Measurements from ENCODE around the gene PROSER1.
"Not testable (repeated sequence)": the region's sequence is repeated elsewhere in the genome, so short reads cannot be mapped to it uniquely, and the experiment has no call there.

PROSER1 gene

DNA sequence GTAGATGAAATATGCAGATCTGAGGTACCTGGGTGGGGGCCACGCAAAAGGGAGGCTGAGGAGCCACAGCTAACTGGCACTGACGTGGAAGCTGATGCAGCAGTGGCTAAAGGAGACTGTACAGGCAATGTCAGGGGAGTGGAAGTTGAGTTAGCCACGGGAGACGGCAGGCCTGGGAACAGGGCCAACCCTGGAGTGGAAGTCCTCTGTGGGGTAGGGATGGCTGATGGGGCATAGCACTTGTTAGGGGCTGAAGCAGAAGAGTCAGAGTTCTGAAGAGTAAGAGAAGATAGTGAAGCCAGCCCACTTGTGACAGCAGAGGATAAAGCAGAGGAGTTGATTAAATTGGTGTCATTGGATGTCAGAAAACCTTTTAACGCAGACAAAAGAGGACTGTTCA, 24.4 kb downstream of the PROSER1 start:
- no peak overlapping the region for H3K27ac ChIP-seq (replicated peaks)
- TF ChIP-seq, protein P1, sequence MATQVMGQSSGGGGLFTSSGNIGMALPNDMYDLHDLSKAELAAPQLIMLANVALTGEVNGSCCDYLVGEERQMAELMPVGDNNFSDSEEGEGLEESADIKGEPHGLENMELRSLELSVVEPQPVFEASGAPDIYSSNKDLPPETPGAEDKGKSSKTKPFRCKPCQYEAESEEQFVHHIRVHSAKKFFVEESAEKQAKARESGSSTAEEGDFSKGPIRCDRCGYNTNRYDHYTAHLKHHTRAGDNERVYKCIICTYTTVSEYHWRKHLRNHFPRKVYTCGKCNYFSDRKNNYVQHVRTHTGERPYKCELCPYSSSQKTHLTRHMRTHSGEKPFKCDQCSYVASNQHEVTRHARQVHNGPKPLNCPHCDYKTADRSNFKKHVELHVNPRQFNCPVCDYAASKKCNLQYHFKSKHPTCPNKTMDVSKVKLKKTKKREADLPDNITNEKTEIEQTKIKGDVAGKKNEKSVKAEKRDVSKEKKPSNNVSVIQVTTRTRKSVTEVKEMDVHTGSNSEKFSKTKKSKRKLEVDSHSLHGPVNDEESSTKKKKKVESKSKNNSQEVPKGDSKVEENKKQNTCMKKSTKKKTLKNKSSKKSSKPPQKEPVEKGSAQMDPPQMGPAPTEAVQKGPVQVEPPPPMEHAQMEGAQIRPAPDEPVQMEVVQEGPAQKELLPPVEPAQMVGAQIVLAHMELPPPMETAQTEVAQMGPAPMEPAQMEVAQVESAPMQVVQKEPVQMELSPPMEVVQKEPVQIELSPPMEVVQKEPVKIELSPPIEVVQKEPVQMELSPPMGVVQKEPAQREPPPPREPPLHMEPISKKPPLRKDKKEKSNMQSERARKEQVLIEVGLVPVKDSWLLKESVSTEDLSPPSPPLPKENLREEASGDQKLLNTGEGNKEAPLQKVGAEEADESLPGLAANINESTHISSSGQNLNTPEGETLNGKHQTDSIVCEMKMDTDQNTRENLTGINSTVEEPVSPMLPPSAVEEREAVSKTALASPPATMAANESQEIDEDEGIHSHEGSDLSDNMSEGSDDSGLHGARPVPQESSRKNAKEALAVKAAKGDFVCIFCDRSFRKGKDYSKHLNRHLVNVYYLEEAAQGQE (IDR thresholded peaks at IDR 0.05; ENCODE audit: insufficient replicate concordance, low read depth), result no peak
- TF ChIP-seq SPI1 (IDR thresholded peaks at IDR 0.05; ENCODE audit: borderline replicate concordance, low read depth), result no peak
- no peak for DNase-seq (ENCODE audit: low read depth in 1 of 2, low spot score in 1 of 2)
- H3K4me3 ChIP-seq (replicated peaks; ENCODE audit: insufficient read depth, low read length), result no peak overlapping the region
- H3K27me3 ChIP-seq (ENCODE audit: insufficient read depth, poor library complexity, severe bottlenecking), result no peaks in the 10 kb centered on the region

DNA sequence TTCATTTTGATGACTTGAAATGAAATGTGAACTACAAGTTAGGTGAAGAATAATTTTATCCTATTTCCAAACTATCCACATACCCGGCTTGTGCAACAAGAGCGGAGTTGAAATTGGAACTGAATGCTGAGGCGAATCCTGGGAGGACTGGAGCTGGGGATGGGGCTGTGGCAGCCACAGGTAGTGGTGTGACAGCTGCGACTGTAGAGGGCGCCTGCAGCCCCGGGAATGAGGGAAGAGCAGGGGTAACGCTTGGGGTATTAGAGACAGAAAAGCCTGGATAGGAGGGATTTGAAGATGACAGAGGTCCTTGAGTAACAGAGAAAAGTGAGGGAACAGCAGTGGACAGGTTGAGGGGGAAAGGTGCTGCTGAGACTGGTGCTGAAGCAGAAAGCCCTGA, 25.3 kb downstream of the PROSER1 start:
- DNase-seq (ENCODE audit: low read depth in 1 of 2, low spot score in 1 of 2), result no peak

DNA sequence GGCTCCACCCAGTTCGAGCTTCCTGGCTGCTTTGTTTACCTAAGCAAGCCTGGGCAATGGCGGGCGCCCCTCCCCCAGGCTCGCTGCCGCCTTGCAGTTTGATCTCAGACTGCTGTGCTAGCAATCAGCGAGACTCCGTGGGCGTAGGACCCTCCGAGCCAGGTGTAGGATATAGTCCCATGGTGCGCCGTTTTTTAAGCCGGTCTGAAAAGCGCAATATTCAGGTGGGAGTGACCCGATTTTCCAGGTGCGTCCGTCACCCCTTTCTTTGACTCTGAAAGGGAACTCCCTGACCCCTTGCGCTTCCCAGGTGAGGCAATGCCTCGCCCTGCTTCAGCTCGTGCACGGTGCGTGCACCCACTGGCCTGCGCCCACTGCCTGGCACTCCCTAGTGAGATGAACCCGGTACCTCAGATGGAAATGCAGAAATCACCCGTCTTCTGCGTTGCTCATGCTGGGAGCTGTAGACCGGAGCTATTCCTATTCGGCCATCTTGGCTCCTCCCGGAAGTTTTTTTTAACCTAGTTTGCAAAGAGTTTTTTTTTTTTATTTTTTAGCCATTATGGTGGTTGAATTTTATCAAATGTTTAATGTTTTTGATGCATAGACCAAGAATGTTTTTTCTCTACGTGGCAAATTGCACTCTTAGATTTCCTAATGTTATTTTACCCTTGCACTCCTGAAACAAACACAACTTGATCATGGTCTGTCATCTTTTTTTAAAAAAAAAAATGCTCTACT, 31.3 kb downstream of the PROSER1 start:
- not testable (repeated sequence) for H3K27ac ChIP-seq (replicated peaks); H3K4me3 ChIP-seq (replicated peaks; ENCODE audit: insufficient read depth, low read length); H3K27me3 ChIP-seq (ENCODE audit: insufficient read depth, poor library complexity, severe bottlenecking); DNase-seq (ENCODE audit: low read depth in 1 of 2, low spot score in 1 of 2)

More for the DNA sequence above, 25.3 kb downstream of the PROSER1 start:
- Histone ChIP-seq H3K4me3 (replicated peaks; ENCODE audit: insufficient read depth, low read length) (no peak overlapping the region), H3K27ac (replicated peaks) (no peak overlapping the region), H3K27me3 (ENCODE audit: insufficient read depth, poor library complexity, severe bottlenecking) (no peaks in the 10 kb centered on the region)
- TF ChIP-seq, protein P1 (IDR thresholded peaks at IDR 0.05; ENCODE audit: insufficient replicate concordance, low read depth), result no peak

DNA sequence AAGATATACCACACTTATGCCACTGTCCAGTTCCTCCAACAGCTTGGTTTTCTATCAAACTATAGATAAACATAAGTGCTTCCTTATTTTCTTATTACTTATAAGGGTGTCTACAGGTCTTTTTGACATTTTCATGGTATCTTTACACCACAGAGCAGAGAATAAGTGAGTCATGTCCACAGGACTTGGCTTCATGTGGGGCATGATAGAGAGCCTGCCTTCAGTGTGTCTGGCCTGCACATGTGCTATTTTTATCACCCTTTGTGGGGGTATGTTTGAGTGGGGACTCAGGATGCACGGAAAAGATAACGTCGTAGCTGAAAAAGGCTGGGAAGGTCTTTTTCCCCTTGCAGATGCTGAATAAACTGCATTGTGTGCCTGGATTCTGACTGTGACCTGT, 39.1 kb downstream of the PROSER1 start:
- TF ChIP-seq, protein P1 (IDR thresholded peaks at IDR 0.05; ENCODE audit: insufficient replicate concordance, low read depth), result no peak
- TF ChIP-seq GABPA (IDR thresholded peaks at IDR 0.05; ENCODE audit: low read depth) (no peak), SPI1 (IDR thresholded peaks at IDR 0.05; ENCODE audit: borderline replicate concordance, low read depth) (no peak), POLR2AphosphoS5 (IDR thresholded peaks at IDR 0.05; ENCODE audit: low read depth) (no peak)
- TF ChIP-seq, protein P2, sequence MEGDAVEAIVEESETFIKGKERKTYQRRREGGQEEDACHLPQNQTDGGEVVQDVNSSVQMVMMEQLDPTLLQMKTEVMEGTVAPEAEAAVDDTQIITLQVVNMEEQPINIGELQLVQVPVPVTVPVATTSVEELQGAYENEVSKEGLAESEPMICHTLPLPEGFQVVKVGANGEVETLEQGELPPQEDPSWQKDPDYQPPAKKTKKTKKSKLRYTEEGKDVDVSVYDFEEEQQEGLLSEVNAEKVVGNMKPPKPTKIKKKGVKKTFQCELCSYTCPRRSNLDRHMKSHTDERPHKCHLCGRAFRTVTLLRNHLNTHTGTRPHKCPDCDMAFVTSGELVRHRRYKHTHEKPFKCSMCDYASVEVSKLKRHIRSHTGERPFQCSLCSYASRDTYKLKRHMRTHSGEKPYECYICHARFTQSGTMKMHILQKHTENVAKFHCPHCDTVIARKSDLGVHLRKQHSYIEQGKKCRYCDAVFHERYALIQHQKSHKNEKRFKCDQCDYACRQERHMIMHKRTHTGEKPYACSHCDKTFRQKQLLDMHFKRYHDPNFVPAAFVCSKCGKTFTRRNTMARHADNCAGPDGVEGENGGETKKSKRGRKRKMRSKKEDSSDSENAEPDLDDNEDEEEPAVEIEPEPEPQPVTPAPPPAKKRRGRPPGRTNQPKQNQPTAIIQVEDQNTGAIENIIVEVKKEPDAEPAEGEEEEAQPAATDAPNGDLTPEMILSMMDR (IDR thresholded peaks at IDR 0.05; ENCODE audit: insufficient read depth, low read length), result no peak
- Histone ChIP-seq H3K4me3 (replicated peaks; ENCODE audit: insufficient read depth, low read length) (no peak overlapping the region), H3K27ac (replicated peaks) (no peak overlapping the region), H3K27me3 (ENCODE audit: insufficient read depth, poor library complexity, severe bottlenecking) (no peaks in the 10 kb centered on the region)
- no peak for DNase-seq (ENCODE audit: low read depth in 1 of 2, low spot score in 1 of 2)

Measured in HL-60 (cell line).